Measurements from ENCODE around the gene MRPL50.

- no peak for TF ChIP-seq CTCF (IDR thresholded peaks at IDR 0.05; ENCODE audit: insufficient read depth, low read length)
- no peak for TF ChIP-seq REST (IDR thresholded peaks at IDR 0.05; ENCODE audit: insufficient replicate concordance, low read depth)
Observed at GRCh38 chr9:101376111-101376848, 22.1 kb downstream of the MRPL50 start.
